Breast epithelium (tissue), 3 donors: ENCODE results near the gene CIAO2B.

Experiments used
- CTCF ChIP-seq, 3 donors: fragments of 450-650 bp; IDR thresholded peaks; one replicate each; pipeline ENCODE4 v1.5.1; 2016 to 2017; ENCODE audit warnings: antibody characterized with exemption in 3 of 3, mild to moderate bottlenecking in 3 of 3, moderate library complexity in 3 of 3
- POLR2AphosphoS5 ChIP-seq, 3 donors: sonication (generic); formaldehyde crosslinking; IDR thresholded peaks; one replicate each; pipeline ENCODE4 v1.6.1; 2017; ENCODE audit warnings: antibody characterized with exemption in 3 of 3

- TF ChIP-seq CTCF (IDR thresholded peaks at IDR 0.05): no peak
- TF ChIP-seq POLR2AphosphoS5 (IDR thresholded peaks at IDR 0.05): no peak
Measured at GRCh38 chr16:66975302-66975893, 41.2 kb upstream of the CIAO2B start.
